Coronary artery (tissue), 2 donors: ENCODE measurements around the gene ZBTB20.

Source experiments
- DNase-seq: peaks from one replicate; pipeline ENCODE4 v3.0.0-alpha.2; 2017; ENCODE audit warnings: low spot score
- H3K27ac ChIP-seq, 2 donors: fragments of 200-600 bp; sonication (generic); one replicate each; pipeline ENCODE4 v1.5.1; 2016 to 2019
- H3K4me3 ChIP-seq: fragments of 200-600 bp; sonication (generic); 2 replicates; pipeline ENCODE4 v1.5.1; 2016; ENCODE audit warnings: mild to moderate bottlenecking, moderate library complexity
- TF ChIP-seq, protein P1 (sequence below): fragments of 200-600 bp; sonication (generic); IDR thresholded peaks from one replicate; pipeline ENCODE4 v1.5.1; 2019; ENCODE audit warnings: antibody characterized with exemption

Gene ZBTB20

GRCh38 chr3:114375608-114376421 lies 771.3 kb downstream of the ZBTB20 start:
- TF ChIP-seq, protein P1, sequence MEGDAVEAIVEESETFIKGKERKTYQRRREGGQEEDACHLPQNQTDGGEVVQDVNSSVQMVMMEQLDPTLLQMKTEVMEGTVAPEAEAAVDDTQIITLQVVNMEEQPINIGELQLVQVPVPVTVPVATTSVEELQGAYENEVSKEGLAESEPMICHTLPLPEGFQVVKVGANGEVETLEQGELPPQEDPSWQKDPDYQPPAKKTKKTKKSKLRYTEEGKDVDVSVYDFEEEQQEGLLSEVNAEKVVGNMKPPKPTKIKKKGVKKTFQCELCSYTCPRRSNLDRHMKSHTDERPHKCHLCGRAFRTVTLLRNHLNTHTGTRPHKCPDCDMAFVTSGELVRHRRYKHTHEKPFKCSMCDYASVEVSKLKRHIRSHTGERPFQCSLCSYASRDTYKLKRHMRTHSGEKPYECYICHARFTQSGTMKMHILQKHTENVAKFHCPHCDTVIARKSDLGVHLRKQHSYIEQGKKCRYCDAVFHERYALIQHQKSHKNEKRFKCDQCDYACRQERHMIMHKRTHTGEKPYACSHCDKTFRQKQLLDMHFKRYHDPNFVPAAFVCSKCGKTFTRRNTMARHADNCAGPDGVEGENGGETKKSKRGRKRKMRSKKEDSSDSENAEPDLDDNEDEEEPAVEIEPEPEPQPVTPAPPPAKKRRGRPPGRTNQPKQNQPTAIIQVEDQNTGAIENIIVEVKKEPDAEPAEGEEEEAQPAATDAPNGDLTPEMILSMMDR = no peak
- no peak overlapping the region for H3K4me3 ChIP-seq
- no peak for DNase-seq
- peak overlapping the region in 1 of 2 donors; percentile 24 for H3K27ac ChIP-seq

DNA sequence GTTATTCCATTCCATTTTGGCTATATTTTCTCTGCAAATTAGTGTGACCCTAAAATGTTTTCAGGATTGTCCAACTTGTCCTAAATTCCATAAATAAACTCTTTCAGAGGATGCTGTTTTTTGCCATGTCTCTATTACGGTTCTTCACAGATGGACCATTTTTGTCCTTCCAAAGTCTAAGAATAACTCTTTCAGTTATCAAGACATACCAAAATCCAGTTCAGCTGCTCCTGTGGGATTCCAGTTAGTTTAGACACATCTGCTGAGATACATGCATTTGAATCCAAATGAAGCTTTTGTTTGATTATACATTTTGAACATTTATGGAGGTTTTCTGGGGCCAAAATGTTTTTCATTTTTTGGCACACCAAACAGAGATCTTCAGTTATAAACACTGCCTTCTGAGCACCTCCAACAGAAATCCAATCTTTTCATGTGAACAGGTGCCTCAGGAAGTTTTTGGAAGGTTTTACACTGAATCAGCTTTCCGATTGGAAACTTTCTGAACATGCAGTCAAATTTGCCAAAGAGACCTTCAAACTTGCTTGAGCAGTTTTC lies 772.6 kb downstream of the ZBTB20 start:
- TF ChIP-seq, protein P1 = no peak
- Histone ChIP-seq H3K27ac (no peak overlapping the region), H3K4me3 (no peak overlapping the region)
- DNase-seq = no peak

DNA sequence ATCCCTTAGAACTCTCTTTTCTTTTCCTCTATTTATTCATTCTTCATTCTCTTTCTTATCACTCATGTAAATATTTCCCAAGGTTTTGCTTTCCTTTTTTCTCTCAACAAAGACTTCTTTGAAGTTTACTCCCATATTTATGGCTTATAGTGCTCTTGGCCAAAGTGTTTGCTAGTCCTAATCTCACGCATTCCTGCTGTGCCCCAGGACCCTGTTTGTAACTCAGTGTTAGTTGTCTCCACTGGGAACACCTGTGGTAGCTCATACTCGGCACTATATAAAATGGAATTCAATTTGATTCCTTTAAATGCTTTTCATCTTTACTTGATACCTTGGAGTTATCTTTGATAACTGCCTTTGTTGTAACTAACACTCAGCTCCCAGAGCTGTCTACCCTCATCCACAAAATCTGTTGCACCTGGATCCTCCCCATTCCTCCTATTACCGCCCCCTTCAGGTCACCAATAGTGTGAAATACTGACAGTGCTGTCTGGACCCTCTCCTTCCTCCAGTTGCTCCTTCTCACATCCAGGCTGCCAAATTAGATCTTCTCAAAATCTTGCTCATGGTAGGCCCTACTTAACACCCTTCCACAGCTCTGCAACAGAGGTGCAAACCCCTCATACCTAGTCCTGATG lies 776.4 kb downstream of the ZBTB20 start:
- TF ChIP-seq, protein P1 = no peak
- H3K27ac ChIP-seq = no peak overlapping the region

GRCh38 chr3:114365909-114366308 lies 781.2 kb downstream of the ZBTB20 start:
- TF ChIP-seq, protein P1 = no peak
- H3K27ac ChIP-seq = no peak overlapping the region

More for the DNA sequence above, 776.4 kb downstream of the ZBTB20 start:
- no peak for DNase-seq
- no peak overlapping the region for H3K4me3 ChIP-seq

DNA sequence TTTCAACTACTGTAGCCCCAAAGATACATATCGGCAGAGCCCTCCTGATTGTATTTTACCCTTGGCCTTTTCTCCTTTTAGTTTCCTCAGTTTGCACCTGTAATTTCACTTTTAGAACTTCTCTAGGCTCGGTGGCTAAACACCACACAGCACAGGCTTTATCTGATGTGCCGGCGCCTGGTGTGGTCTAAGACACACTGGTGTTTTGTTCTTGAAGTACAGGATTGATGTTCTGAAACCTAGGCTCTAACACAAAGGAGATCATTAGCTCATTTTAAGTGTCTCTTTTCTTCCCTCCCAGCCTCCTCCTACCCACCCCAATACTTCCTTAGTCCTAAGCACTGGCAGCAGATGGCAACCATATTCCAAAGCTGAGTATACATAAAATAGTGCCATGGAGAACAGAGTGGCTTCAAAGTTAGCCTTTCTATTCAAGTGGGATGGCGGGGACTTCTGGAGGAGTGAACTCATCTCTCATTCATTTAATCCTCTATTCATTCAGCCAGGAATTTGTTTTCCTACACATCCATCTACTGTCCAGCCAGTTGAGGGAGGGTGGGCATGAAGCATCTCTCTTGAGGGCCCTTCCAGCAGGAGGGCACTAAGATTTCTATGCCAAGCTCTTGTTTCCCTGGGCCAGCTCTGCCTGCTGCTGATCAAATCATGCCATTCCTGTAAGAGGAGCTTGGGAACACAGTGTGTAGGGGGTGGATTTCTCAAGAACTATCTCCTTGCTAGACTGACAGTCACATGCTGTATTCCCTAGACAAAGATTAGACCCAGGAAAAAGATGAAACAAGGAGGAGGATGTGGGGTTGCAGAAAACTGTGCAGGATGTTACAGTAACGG lies 782.1 kb downstream of the ZBTB20 start:
- no peak for DNase-seq
- TF ChIP-seq, protein P1 = no peak
- peak overlapping the region in 1 of 2 donors; percentile 2 for H3K27ac ChIP-seq
- H3K4me3 ChIP-seq = no peak overlapping the region

More at GRCh38 chr3:114365909-114366308, 781.2 kb downstream of the ZBTB20 start:
- H3K4me3 ChIP-seq = no peak overlapping the region
- DNase-seq = no peak

DNA sequence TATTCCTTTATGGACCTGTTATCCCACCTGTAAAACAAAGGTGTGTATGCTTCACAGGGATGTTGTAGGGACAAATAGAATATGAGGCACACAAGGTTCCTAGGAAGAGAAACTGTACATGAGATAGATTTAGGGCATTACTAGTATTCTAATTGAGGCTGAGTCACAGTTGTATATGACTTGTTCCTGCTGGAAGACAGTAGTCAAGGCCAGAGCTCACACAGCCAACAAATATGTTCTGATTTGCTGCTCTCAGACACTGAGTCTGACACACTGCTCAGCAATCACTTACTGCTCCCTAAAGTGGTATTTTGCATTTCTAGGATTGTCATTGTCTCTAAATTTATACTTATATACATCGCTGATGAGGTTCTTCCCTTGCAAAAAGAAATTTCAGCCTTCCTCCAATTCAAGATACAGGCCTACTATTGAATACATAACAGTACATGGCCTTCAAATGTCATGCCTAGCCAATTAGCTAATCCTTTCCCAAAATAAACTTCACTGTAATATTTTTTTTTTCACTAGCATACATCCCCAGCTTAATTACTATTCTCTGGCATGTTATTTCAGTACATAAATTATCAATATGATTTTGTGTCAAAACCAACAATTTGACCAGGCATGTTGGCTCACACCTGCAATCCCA lies 783.4 kb downstream of the ZBTB20 start:
- TF ChIP-seq, protein P1 = no peak
- Histone ChIP-seq H3K27ac (peak overlapping the region in 1 of 2 donors; percentile 31), H3K4me3 (no peak overlapping the region)
- DNase-seq = no peak
